Hepatocyte (in vitro differentiated cells): ENCODE results near the gene ERC2. TPM values are rescaled to one million over a fixed set of nuclear protein-coding genes. Genes with fewer than 3 reads are reported as not detected.

ENCODE experiments used
- DNase-seq: peaks from one replicate; pipeline ENCODE4 v3.0.0-alpha.2; 2016; ENCODE audit warnings: low spot score
- H2AFZ ChIP-seq: fragments of 200-600 bp; sonication (generic); 2 replicates; pipeline ENCODE4 v1.6.0; 2016; ENCODE audit warnings: antibody characterized with exemption, mild to moderate bottlenecking
- H3K27ac ChIP-seq: fragments of 200-600 bp; sonication (generic); 2 replicates; pipeline ENCODE4 v1.5.1; 2016; ENCODE audit warnings: mild to moderate bottlenecking
- H3K27me3 ChIP-seq: fragments of 200-600 bp; sonication (generic); 2 replicates; pipeline ENCODE4 v1.6.1; 2016
- H3K36me3 ChIP-seq: fragments of 200-600 bp; sonication (generic); replicated peaks from 2 replicates; pipeline ENCODE4 v1.5.1; 2016; ENCODE audit warnings: low read depth; ENCODE audit not compliant: insufficient read depth
- H3K4me1 ChIP-seq: fragments of 200-600 bp; sonication (generic); 2 replicates; pipeline ENCODE4 v1.5.1; 2016; ENCODE audit warnings: mild to moderate bottlenecking, moderate library complexity; ENCODE audit not compliant: insufficient read depth
- H3K4me2 ChIP-seq: fragments of 200-600 bp; sonication (generic); 2 replicates; pipeline ENCODE4 v1.6.0; 2016
- H3K4me3 ChIP-seq: fragments of 200-600 bp; sonication (generic); 2 replicates; pipeline ENCODE4 v1.5.1; 2016; ENCODE audit warnings: mild to moderate bottlenecking
- H3K79me2 ChIP-seq: fragments of 200-600 bp; sonication (generic); 2 replicates; pipeline ENCODE4 v1.6.0; 2017; ENCODE audit warnings: mild to moderate bottlenecking
- H3K9me2 ChIP-seq: fragments of 200-600 bp; sonication (generic); replicated peaks from 2 replicates; pipeline ENCODE4 v1.6.0; 2017; ENCODE audit warnings: mild to moderate bottlenecking; ENCODE audit not compliant: insufficient read depth
- H3K9me3 ChIP-seq: fragments of 200-600 bp; sonication (generic); 2 replicates; pipeline ENCODE4 v1.5.1; 2016; ENCODE audit warnings: low read depth, mild to moderate bottlenecking
- H4K20me1 ChIP-seq: fragments of 200-600 bp; sonication (generic); 2 replicates; pipeline ENCODE4 v1.6.0; 2016; ENCODE audit warnings: mild to moderate bottlenecking; ENCODE audit not compliant: insufficient read depth, poor library complexity, severe bottlenecking
- EZH2 ChIP-seq: fragments of 200-600 bp; sonication (generic); IDR thresholded peaks from 2 replicates; pipeline ENCODE4 v1.6.1; 2016; ENCODE audit warnings: antibody characterized with exemption, mild to moderate bottlenecking, borderline replicate concordance
- EZH2phosphoT487 ChIP-seq: fragments of 200-600 bp; sonication (generic); IDR thresholded peaks from one replicate; pipeline ENCODE4 v1.6.1; 2018; ENCODE audit warnings: antibody characterized with exemption, mild to moderate bottlenecking, low read depth, moderate library complexity; ENCODE audit not compliant: unreplicated experiment, severe bottlenecking
- WGBS: methylation state at CpG from one replicate; pipeline ENCODE4 v1.1.6; 2016; ENCODE audit warnings: low lambda C conversion rate; ENCODE audit errors: missing lambda C conversion rate; 5-methylcytosine and 5-hydroxymethylcytosine counted together
- polyA plus RNA-seq: library from polyadenylated mRNA; unstranded; fragments of >200 nt; fragmentation: Nextera tagmentation; extraction: Ambion mirVana; gene quantifications from 2 replicates; pipeline ENCODE4 v1.2.1, GENCODE V29; 2016
- total RNA-seq: library from RNA; depleted of rRNA; stranded (reverse); fragments of >200 nt; gene quantifications from 2 replicates; pipeline ENCODE4 v1.2.3, GENCODE V29; 2014
- TF ChIP-seq, protein P1 (sequence below): fragments of 200-600 bp; sonication (generic); IDR thresholded peaks from 2 replicates; pipeline ENCODE4 v1.5.1; 2016; ENCODE audit warnings: antibody characterized with exemption, mild to moderate bottlenecking; ENCODE audit not compliant: poor library complexity

The ERC2 gene
- total and polyA plus RNA-seq, 2 experiments from 2014 or later, result 1.2 to 5.3 TPM

DNA sequence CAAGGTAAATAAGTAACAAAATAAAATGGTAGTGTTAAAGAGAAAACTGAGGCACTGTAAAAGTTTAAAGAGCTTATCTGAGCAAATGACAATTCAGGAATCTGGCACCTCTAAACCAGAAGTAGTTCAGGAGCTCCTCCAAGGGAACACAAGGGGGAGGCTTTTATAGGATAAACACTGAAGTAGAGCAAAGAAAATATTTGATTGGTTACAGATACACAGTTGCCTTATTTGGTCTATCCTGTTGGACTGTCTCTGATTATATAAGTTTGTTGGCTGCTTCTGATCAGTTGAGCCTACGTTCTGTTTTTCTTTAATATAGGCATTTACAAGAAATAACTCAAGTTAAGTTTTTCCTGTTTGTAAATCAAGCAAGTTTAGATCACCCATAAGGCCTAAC lies 146.9 kb downstream of the ERC2 start:
- H3K27ac ChIP-seq, result no peak overlapping the region
- H3K9me3 ChIP-seq, result no peaks in the 10 kb centered on the region
- H3K4me1 ChIP-seq, result no peaks in the 10 kb centered on the region
- no peaks in the 10 kb centered on the region for H3K9me2 ChIP-seq
- H3K27me3 ChIP-seq, result no peaks in the 10 kb centered on the region
- H3K4me2 ChIP-seq, result no peak overlapping the region
- DNase-seq, result no peak
- TF ChIP-seq EZH2phosphoT487, result no peak
- TF ChIP-seq EZH2, result no peak
- TF ChIP-seq, protein P1, sequence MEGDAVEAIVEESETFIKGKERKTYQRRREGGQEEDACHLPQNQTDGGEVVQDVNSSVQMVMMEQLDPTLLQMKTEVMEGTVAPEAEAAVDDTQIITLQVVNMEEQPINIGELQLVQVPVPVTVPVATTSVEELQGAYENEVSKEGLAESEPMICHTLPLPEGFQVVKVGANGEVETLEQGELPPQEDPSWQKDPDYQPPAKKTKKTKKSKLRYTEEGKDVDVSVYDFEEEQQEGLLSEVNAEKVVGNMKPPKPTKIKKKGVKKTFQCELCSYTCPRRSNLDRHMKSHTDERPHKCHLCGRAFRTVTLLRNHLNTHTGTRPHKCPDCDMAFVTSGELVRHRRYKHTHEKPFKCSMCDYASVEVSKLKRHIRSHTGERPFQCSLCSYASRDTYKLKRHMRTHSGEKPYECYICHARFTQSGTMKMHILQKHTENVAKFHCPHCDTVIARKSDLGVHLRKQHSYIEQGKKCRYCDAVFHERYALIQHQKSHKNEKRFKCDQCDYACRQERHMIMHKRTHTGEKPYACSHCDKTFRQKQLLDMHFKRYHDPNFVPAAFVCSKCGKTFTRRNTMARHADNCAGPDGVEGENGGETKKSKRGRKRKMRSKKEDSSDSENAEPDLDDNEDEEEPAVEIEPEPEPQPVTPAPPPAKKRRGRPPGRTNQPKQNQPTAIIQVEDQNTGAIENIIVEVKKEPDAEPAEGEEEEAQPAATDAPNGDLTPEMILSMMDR, result no peak
- no peaks in the 10 kb centered on the region for H4K20me1 ChIP-seq
- WGBS, result 28% methylated on average over 1 of the region's 1 CpG
- no peaks in the 10 kb centered on the region for H3K79me2 ChIP-seq
- no peak overlapping the region for H2AFZ ChIP-seq
- no peak overlapping the region for H3K4me3 ChIP-seq
- no peaks in the 10 kb centered on the region for H3K36me3 ChIP-seq

DNA sequence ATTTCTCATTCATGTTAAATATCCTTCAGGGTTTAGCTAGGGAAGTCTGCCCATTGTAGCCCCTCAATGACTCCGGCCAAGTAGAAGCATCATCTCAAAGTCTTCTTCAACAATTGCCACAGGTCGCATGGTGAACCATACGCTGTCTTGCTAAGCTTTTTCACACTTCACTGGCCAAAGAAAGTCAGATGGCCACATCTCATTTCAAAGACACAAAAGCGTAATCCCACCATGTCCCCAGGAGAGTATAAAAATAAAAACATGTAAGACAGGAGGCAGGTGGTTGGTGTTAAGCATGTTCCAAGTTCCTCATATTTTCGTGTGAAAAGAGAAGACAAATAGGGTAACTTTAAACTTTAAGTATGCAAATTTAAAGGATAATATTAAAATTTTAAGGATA lies 147.4 kb downstream of the ERC2 start:
- no peak overlapping the region for H3K4me2 ChIP-seq
- TF ChIP-seq EZH2phosphoT487, result no peak
- TF ChIP-seq, protein P1, result no peak
- TF ChIP-seq EZH2, result no peak
- WGBS, result 83% methylated on average over 5 of the region's 5 CpGs
- H3K27ac ChIP-seq, result no peak overlapping the region
- no peaks in the 10 kb centered on the region for H3K27me3 ChIP-seq
- DNase-seq, result no peak
- H4K20me1 ChIP-seq, result no peaks in the 10 kb centered on the region
- no peaks in the 10 kb centered on the region for H3K79me2 ChIP-seq
- H3K36me3 ChIP-seq, result no peaks in the 10 kb centered on the region
- H3K9me2 ChIP-seq, result no peaks in the 10 kb centered on the region
- H3K9me3 ChIP-seq, result no peaks in the 10 kb centered on the region
- H2AFZ ChIP-seq, result no peak overlapping the region
- peaks cover 3% of the 10 kb centered on the region for H3K4me1 ChIP-seq
- H3K4me3 ChIP-seq, result no peak overlapping the region

DNA sequence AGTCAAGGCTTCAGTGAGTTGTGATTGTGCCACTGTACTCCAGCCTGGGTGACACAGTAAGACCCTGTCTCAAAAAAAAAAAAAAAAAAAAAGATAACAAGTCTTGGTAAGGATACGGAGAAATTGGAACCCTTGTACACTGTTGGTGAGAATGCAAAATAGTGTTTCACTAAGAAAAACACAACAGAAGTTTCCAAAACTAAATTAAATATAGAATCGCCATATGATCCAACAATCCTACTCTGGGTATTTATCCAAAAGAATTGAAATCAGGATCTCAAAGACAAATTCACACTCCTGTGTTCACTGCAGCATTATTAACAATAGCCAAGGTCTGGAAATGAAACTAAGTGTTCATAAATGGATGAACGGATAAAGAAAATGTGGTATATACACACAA lies 149.4 kb downstream of the ERC2 start:
- Histone ChIP-seq H3K9me3 (no peaks in the 10 kb centered on the region), H3K4me1 (peaks cover 7% of the 10 kb centered on the region), H4K20me1 (no peaks in the 10 kb centered on the region), H3K27ac (no peak overlapping the region), H3K27me3 (no peaks in the 10 kb centered on the region), H3K79me2 (no peaks in the 10 kb centered on the region), H2AFZ (no peak overlapping the region), H3K4me3 (no peak overlapping the region), H3K36me3 (no peaks in the 10 kb centered on the region), H3K9me2 (no peaks in the 10 kb centered on the region), H3K4me2 (no peak overlapping the region)
- TF ChIP-seq EZH2, result no peak
- TF ChIP-seq, protein P1, result no peak
- TF ChIP-seq EZH2phosphoT487, result no peak
- no peak for DNase-seq
- 94% methylated on average over 3 of the region's 3 CpGs for WGBS

DNA sequence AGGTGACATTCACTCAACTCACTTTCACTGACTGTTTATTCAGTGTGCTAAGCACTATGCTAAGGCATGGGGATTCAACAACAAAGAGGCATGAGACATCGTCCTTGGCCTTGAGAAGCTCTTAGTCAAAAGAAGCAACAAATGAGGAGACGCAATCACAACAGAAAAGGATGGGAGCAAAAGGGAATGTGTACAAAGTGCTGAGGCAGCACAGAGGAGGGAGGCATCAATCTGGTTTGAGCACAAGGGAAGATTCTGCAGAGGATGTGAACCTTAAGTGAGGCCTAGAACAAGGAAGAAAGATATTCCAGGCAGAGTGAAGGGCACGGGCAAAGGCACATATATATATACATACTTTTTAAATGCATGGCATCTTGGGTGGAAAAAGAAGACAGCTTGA lies 151.3 kb downstream of the ERC2 start:
- Histone ChIP-seq H3K27ac (no peak overlapping the region), H3K9me2 (no peaks in the 10 kb centered on the region), H2AFZ (no peak overlapping the region), H3K4me2 (no peak overlapping the region), H3K27me3 (no peaks in the 10 kb centered on the region), H4K20me1 (no peaks in the 10 kb centered on the region), H3K4me3 (no peak overlapping the region), H3K4me1 (peaks cover 7% of the 10 kb centered on the region), H3K36me3 (no peaks in the 10 kb centered on the region), H3K9me3 (no peaks in the 10 kb centered on the region), H3K79me2 (no peaks in the 10 kb centered on the region)
- WGBS, result 91% methylated on average over 3 of the region's 3 CpGs
- no peak for DNase-seq
- TF ChIP-seq, protein P1, result no peak
- TF ChIP-seq EZH2 (no peak), EZH2phosphoT487 (no peak)
